Upper lobe of right lung (tissue), 1 donor: Measurements from ENCODE around the gene KIAA0232. TPM values are rescaled to one million over a fixed set of nuclear protein-coding genes. Genes with fewer than 3 reads are reported as not detected.

Experiments used
- ATAC-seq: fragments of 200-7000 bp; cut with Tn5 transposase; one replicate; pipeline ENCODE4 v1.9.1; 2020; ENCODE audit warnings: mild to moderate bottlenecking, moderate library complexity
- DNase-seq: peaks from one replicate; pipeline ENCODE4 v3.0.0-alpha.2; 2020
- H3K27ac ChIP-seq: fragments of 200-600 bp; one replicate; pipeline ENCODE4 v1.8.0; 2022
- H3K27me3 ChIP-seq: fragments of 200-600 bp; one replicate; pipeline ENCODE4 v1.8.0; 2022; ENCODE audit warnings: mild to moderate bottlenecking
- H3K36me3 ChIP-seq: fragments of 200-600 bp; one replicate; pipeline ENCODE4 v1.8.0; 2022
- H3K4me1 ChIP-seq: fragments of 200-600 bp; one replicate; pipeline ENCODE4 v1.8.0; 2022
- H3K4me3 ChIP-seq: fragments of 200-600 bp; one replicate; pipeline ENCODE4 v1.8.0; 2022; ENCODE audit warnings: mild to moderate bottlenecking
- H3K9me3 ChIP-seq: fragments of 200-600 bp; one replicate; pipeline ENCODE4 v1.8.0; 2022
- intact Hi-C: fragments of 100-400 bp; cut with DNase I; formaldehyde crosslinking; loops from one replicate; pipeline ENCODE4 v1.11.0; 2022
- total RNA-seq: library from RNA; stranded (reverse); fragmentation: NEBNext Ultra II Directional; extraction: Animal tissue kit (Norgen Biotek cat#: 25700); gene quantifications from one replicate; pipeline ENCODE4 v1.2.1, GENCODE V29; 2021
- TF ChIP-seq, protein P1 (sequence below): fragments of 200-600 bp; IDR thresholded peaks from one replicate; pipeline ENCODE4 v1.8.0; 2022; ENCODE audit warnings: antibody characterized with exemption
- donor health status: DM: no; HTN: yes; CAD: no; lungs with severe emphysema.

KIAA0232 gene
- total RNA-seq, 1 donor from 2014 or later, result 30.9 TPM

DNA sequence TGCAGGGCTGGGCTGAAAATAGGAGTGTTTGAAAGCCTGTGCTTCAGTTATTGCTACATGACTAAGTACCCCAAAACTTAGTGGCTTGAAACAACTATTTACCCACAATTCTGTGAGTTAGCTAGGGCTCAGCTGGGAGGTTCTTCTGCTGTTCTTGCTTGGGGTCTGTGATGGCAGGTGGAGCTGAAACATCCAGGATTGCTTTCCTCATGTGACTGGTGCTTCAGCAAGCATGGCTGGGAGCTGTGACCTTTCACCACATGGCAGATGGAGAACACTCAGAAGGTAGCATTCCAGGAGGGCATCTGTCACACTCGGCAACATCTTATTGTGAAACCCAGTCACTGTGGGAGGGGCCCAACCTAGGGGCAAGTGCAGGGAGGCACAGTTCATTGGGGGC is 70.1 kb downstream of the KIAA0232 start:
- no peak for ATAC-seq
- no peak for DNase-seq
- intact Hi-C loops, result no loop called here
- TF ChIP-seq, protein P1, sequence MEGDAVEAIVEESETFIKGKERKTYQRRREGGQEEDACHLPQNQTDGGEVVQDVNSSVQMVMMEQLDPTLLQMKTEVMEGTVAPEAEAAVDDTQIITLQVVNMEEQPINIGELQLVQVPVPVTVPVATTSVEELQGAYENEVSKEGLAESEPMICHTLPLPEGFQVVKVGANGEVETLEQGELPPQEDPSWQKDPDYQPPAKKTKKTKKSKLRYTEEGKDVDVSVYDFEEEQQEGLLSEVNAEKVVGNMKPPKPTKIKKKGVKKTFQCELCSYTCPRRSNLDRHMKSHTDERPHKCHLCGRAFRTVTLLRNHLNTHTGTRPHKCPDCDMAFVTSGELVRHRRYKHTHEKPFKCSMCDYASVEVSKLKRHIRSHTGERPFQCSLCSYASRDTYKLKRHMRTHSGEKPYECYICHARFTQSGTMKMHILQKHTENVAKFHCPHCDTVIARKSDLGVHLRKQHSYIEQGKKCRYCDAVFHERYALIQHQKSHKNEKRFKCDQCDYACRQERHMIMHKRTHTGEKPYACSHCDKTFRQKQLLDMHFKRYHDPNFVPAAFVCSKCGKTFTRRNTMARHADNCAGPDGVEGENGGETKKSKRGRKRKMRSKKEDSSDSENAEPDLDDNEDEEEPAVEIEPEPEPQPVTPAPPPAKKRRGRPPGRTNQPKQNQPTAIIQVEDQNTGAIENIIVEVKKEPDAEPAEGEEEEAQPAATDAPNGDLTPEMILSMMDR, result no peak
- Histone ChIP-seq H3K27me3 (no peaks in the 10 kb centered on the region), H3K9me3 (peaks cover 4% of the 10 kb centered on the region), H3K27ac (no peak overlapping the region), H3K4me1 (peaks cover 4% of the 10 kb centered on the region), H3K4me3 (no peak overlapping the region), H3K36me3 (peaks cover 8% of the 10 kb centered on the region)

DNA sequence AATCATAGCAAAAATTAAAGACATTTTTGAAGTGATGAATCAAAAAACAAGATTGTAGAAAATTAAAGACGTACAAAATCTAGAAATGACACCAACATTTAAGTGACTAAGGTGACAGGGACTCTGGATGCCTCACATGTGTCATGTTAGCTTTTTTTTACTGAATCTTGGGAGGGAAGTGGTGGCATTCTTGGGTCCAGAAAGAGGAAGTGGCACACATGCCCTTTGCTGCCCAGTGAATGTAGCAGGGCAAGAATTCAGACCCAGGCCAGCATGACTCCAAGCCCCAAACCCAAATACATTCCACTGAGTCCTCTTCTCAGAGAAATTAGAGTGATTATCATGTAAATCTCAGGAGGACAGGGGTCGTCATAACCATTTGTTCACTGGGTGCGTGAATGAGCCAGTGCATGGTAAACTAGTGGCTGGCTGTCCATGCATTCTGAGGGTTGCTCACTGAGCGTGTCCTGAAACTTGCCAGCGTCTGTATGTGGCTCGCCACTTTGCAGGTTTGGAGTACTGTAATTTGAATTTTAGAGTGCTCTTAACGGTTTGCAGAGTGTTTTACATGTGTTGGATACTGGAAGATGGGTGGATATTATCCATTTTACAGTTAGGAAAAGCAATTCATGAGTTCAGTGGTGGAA is 71.7 kb downstream of the KIAA0232 start:
- DNase-seq (no peak), ATAC-seq (peak; percentile 75)
- intact Hi-C loops, result no loop called here
- no peaks in the 10 kb centered on the region for H3K27me3 ChIP-seq
- peaks cover 4% of the 10 kb centered on the region for H3K9me3 ChIP-seq
- TF ChIP-seq, protein P1, result no peak
- peaks cover 4% of the 10 kb centered on the region for H3K4me1 ChIP-seq
- H3K4me3 ChIP-seq, result no peak overlapping the region
- H3K36me3 ChIP-seq, result peaks cover 19% of the 10 kb centered on the region
- no peak overlapping the region for H3K27ac ChIP-seq

DNA sequence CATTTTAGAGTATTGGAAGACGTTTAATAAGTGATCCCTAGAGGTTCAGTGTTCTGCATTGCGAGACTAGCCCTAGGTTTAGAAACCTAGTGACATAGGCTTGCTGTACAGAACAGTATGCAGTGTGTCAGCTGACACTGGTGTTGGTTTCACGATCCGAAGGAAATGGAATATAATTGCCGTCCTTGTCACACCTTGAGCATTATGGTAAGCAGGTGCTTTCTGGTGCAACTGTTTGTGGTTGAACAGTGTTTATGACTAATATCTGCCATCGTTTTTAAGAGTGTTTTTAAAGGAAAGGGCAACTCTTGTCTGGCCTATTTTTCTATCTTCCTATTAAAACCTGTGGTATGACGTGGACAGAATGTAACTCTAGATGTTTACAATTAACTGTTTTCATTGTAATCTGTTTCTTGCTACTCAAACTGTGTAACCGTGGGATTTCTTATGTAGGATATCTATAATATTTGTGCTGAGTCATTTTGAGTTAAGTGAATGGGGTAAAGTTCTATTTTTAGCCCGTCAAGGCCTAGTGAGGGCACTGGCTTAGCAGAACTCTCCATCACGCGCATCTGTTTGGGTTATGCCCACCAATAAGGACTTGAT is 73.3 kb downstream of the KIAA0232 start:
- TF ChIP-seq, protein P1, result no peak

DNA sequence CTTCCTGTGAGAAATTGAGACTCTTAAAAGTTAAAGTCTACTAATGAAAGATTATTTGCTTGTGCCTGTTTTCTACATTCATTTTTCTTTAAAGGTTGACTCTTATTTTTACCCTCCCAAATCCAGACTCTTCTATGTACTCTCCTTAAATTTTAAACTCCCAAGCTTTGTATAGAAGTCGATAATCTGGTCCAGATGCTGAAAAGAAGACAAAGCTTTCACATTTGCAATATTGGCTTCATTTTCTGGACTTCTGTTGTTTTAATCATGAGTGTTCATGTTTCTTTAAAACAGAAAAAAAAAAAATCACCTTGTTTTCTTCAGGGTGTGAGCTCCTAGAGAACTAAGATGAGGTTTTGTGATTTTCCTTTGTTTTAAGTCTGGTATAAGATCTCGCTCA is 73.9 kb downstream of the KIAA0232 start:
- intact Hi-C loops, result no loop called here
- Histone ChIP-seq H3K27me3 (no peaks in the 10 kb centered on the region), H3K27ac (no peak overlapping the region), H3K4me3 (no peak overlapping the region), H3K36me3 (peaks cover 38% of the 10 kb centered on the region), H3K9me3 (peaks cover 4% of the 10 kb centered on the region), H3K4me1 (peaks cover 4% of the 10 kb centered on the region)
- DNase-seq (no peak), ATAC-seq (no peak)
- TF ChIP-seq, protein P1, result no peak

More for the DNA sequence above, 73.3 kb downstream of the KIAA0232 start:
- peaks cover 4% of the 10 kb centered on the region for H3K4me1 ChIP-seq
- peaks cover 4% of the 10 kb centered on the region for H3K9me3 ChIP-seq
- H3K36me3 ChIP-seq, result peaks cover 32% of the 10 kb centered on the region
- H3K27ac ChIP-seq, result no peak overlapping the region
- intact Hi-C loops, result no loop called here
- no peaks in the 10 kb centered on the region for H3K27me3 ChIP-seq
- ATAC-seq, result no peak
- DNase-seq, result no peak
- no peak overlapping the region for H3K4me3 ChIP-seq

DNA sequence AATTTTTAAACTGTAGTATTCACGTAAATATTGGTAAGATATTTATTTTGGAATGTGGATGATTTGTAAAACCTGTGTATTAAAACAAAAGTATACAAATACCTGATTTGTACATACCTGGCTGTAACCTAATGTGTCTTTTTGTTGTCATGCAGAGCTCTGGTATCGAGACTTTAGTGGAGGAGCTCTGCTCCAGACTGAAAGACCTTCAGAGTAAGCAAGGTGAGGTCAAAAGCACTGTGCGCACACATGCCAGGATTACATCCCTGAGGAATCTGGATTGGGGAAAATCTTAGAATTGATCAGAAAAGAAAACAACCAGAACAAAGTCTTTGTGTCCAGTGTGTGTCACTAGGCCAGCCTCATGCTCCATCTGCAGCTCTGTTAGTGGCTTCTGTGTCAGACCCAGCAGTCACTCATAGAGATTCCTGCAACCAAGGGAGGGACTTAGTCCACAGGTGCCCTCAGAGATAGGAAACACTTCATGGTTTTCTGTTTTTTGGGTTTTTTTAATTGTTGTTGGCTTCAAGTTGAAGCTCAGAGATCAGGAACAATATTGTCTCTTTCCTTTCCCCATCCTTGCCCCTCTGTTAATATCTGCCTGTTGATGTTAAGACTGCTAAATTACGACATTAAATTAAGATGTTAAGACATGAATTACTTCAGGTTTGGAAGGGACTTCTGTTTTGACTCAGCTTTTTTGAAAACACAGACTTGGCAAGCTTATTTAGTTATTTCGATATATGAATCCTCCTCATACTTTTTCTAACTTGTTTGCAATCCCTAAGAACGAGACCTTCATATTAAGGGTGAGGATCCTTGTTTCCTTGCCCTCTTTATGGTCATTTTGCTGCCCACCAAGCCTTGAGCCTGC is 74.7 kb downstream of the KIAA0232 start:
- no peak overlapping the region for H3K4me3 ChIP-seq
- no peaks in the 10 kb centered on the region for H3K27me3 ChIP-seq
- H3K36me3 ChIP-seq, result peaks cover 46% of the 10 kb centered on the region
- H3K27ac ChIP-seq, result no peak overlapping the region
- no peak for ATAC-seq
- H3K4me1 ChIP-seq, result peaks cover 4% of the 10 kb centered on the region
- TF ChIP-seq, protein P1, result no peak
- peaks cover 4% of the 10 kb centered on the region for H3K9me3 ChIP-seq
- intact Hi-C loops, result no loop called here
- no peak for DNase-seq
